SH-SY5Y (cell line): ENCODE measurements around the gene MYRIP.

Experiments
- GATA2 ChIP-seq: IDR thresholded peaks from 2 replicates; pipeline ENCODE4 v1.6.1; 2011; ENCODE audit warnings: mild to moderate bottlenecking, low read depth, low read length
- GATA3 ChIP-seq: IDR thresholded peaks from 2 replicates; pipeline ENCODE4 v1.6.1; 2011; ENCODE audit warnings: low read depth, mild to moderate bottlenecking, low read length, moderate library complexity

GRCh38 chr3:39879581-39879980, 70.2 kb downstream of the MYRIP start:
- TF ChIP-seq GATA3: no peak
- TF ChIP-seq GATA2: no peak
